HEK293 (cell line): ENCODE data around the gene WDR7.

Experiments used
- CTCF ChIA-PET: fragments of 350-600 bp; formaldehyde crosslinking; extraction: SDS; loops from one replicate; lab custom pipeline; 2021; ENCODE audit warnings: antibody characterized with exemption; lab: Yijun Ruan, JAX
- POLR2A ChIA-PET: fragments of 300-600 bp; formaldehyde crosslinking; extraction: SDS; loops from one replicate; lab custom pipeline; 2020; ENCODE audit warnings: antibody characterized with exemption, inconsistent platforms; lab: Yijun Ruan, JAX
- H3K27ac ChIP-seq: fragments of 200-500 bp; sonication (Bioruptor generic); 2 replicates; pipeline ENCODE4 v1.5.1; 2014; ENCODE audit warnings: low read depth, low read length, control low read depth, inconsistent platforms; ENCODE audit errors: extremely low read depth
- H3K36me3 ChIP-seq, 2 experiments: fragments of 200-500 bp in 1 of 2; sonication (Bioruptor generic) in 1 of 2; 1 replicate in 1 of 2; 2 replicates in 1 of 2; pipeline ENCODE4 v1.5.1; 2014 to 2017; ENCODE audit warnings: inconsistent platforms in 2 of 2, low read length in 2 of 2; ENCODE audit not compliant: control insufficient read depth in 2 of 2, insufficient read depth in 1 of 2
- H3K4me1 ChIP-seq: fragments of 200-500 bp; sonication (Bioruptor generic); 2 replicates; pipeline ENCODE4 v1.5.1; 2014; ENCODE audit warnings: mild to moderate bottlenecking, low read length, inconsistent platforms; ENCODE audit not compliant: control insufficient read depth, insufficient read depth
- H3K4me3 ChIP-seq: 2 replicates; pipeline ENCODE4 v1.5.1; 2011; ENCODE audit warnings: low read depth, mild to moderate bottlenecking, control low read depth, low read length, moderate library complexity
- H3K9me3 ChIP-seq: fragments of 200-500 bp; sonication (Bioruptor generic); 2 replicates; pipeline ENCODE4 v1.5.1; 2014; ENCODE audit warnings: low read depth, low read length, inconsistent platforms; ENCODE audit not compliant: control insufficient read depth, insufficient read depth
- CTCF ChIP-seq: fragments of 450-650 bp; formaldehyde crosslinking; IDR thresholded peaks from 2 replicates; pipeline ENCODE4 v1.5.1; 2016; ENCODE audit warnings: missing biosample characterization, missing genetic modification characterization
- FEZF1 ChIP-seq: fragments of 450-650 bp; formaldehyde crosslinking; IDR thresholded peaks from 2 replicates; pipeline ENCODE4 v1.5.1; 2016; ENCODE audit warnings: missing biosample characterization, missing genetic modification characterization
- GLIS1 ChIP-seq: fragments of 450-650 bp; formaldehyde crosslinking; IDR thresholded peaks from 2 replicates; pipeline ENCODE4 v1.5.1; 2016; ENCODE audit warnings: missing biosample characterization, missing genetic modification characterization
- GLIS2 ChIP-seq: fragments of 450-650 bp; formaldehyde crosslinking; IDR thresholded peaks from 2 replicates; pipeline ENCODE4 v1.5.1; 2016; ENCODE audit warnings: missing biosample characterization, missing genetic modification characterization
- KLF1 ChIP-seq: fragments of 450-650 bp; formaldehyde crosslinking; IDR thresholded peaks from 2 replicates; pipeline ENCODE4 v1.5.1; 2016; ENCODE audit warnings: missing biosample characterization, missing genetic modification characterization
- PRDM1 ChIP-seq: fragments of 450-650 bp; formaldehyde crosslinking; IDR thresholded peaks from 2 replicates; pipeline ENCODE4; 2016; ENCODE audit warnings: missing biosample characterization, missing genetic modification characterization
- YY2 ChIP-seq: fragments of 450-650 bp; formaldehyde crosslinking; IDR thresholded peaks from 2 replicates; pipeline ENCODE4 v1.5.1; 2016; ENCODE audit warnings: missing biosample characterization, missing genetic modification characterization
- ZFP41 ChIP-seq: fragments of 450-650 bp; formaldehyde crosslinking; IDR thresholded peaks from 2 replicates; pipeline ENCODE4 v1.5.1; 2016; ENCODE audit warnings: missing biosample characterization, missing genetic modification characterization, borderline replicate concordance
- ZNF121 ChIP-seq: fragments of 450-650 bp; formaldehyde crosslinking; IDR thresholded peaks from 2 replicates; pipeline ENCODE4 v1.5.1; 2016; ENCODE audit warnings: missing biosample characterization, missing genetic modification characterization
- ZNF132 ChIP-seq: fragments of 450-650 bp; formaldehyde crosslinking; IDR thresholded peaks from 2 replicates; pipeline ENCODE4 v1.5.1; 2017; ENCODE audit warnings: missing biosample characterization, missing genetic modification characterization, borderline replicate concordance
- ZNF362 ChIP-seq: fragments of 450-650 bp; formaldehyde crosslinking; IDR thresholded peaks from 2 replicates; pipeline ENCODE4 v1.5.1; 2016; ENCODE audit warnings: missing biosample characterization, missing genetic modification characterization
- ZNF529 ChIP-seq: fragments of 450-650 bp; formaldehyde crosslinking; IDR thresholded peaks from 2 replicates; pipeline ENCODE4 v1.5.1; 2017; ENCODE audit warnings: missing genetic modification characterization, missing biosample characterization; ENCODE audit not compliant: insufficient replicate concordance
- ZNF561 ChIP-seq: fragments of 450-650 bp; IDR thresholded peaks from 2 replicates; pipeline ENCODE4 v1.5.1; 2018; ENCODE audit warnings: missing biosample characterization, missing genetic modification characterization, borderline replicate concordance
- ZNF624 ChIP-seq: fragments of 450-650 bp; formaldehyde crosslinking; IDR thresholded peaks from 2 replicates; pipeline ENCODE4 v1.5.1; 2017; ENCODE audit warnings: missing biosample characterization, missing genetic modification characterization
- ZNF654 ChIP-seq: fragments of 450-650 bp; formaldehyde crosslinking; IDR thresholded peaks from 2 replicates; pipeline ENCODE4 v1.5.1; 2016; ENCODE audit warnings: low read depth, missing biosample characterization, missing genetic modification characterization
- ZNF747 ChIP-seq: fragments of 450-650 bp; formaldehyde crosslinking; IDR thresholded peaks from 2 replicates; pipeline ENCODE4 v1.5.1; 2016; ENCODE audit warnings: missing biosample characterization, missing genetic modification characterization
- ZNF837 ChIP-seq: fragments of 450-650 bp; formaldehyde crosslinking; IDR thresholded peaks from 2 replicates; pipeline ENCODE4 v1.5.1; 2016; ENCODE audit warnings: missing biosample characterization, missing genetic modification characterization
- ZSCAN18 ChIP-seq: fragments of 450-650 bp; formaldehyde crosslinking; IDR thresholded peaks from 2 replicates; pipeline ENCODE4 v1.5.1; 2016; ENCODE audit warnings: missing biosample characterization, missing genetic modification characterization
- TF ChIP-seq, protein P1 (sequence below): fragments of 450-650 bp; formaldehyde crosslinking; conservative IDR thresholded peaks from 2 replicates; pipeline ENCODE4 v1.5.1; 2016; ENCODE audit warnings: low read depth, missing biosample characterization, missing genetic modification characterization

Gene WDR7

DNA sequence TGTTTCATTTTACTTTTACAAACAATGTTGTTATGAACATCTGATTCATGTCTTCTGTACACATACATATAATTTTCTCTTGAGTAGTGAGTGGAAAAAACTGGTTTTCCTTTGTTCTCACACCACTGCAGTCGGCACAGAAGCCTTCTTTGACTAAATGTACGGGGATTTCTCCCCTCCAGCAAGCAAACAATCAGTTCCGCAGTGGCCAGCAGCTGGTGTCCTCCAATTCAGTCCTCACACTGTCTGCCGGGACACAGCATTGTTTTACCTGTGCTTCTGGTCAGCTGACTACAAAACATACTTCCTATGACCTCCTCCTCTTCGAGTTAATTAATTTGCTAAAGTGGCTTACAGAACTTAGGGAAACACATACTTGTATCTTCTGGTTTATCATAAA, 202.8 kb downstream of the WDR7 start:
- Histone ChIP-seq H3K9me3 (no peaks in the 10 kb centered on the region), H3K36me3 (no peaks in the 10 kb centered on the region), H3K4me3 (no peak overlapping the region), H3K27ac (no peak overlapping the region), H3K4me1 (no peaks in the 10 kb centered on the region)
- ChIA-PET POLR2A (no interaction called here), CTCF (interaction anchor here (0.7 kb wide), 1 partner anchor 106 kb away, joined by 3 read pairs; no protein-coding TSS in a partner anchor)
- no peak for TF ChIP-seq ZNF747
- TF ChIP-seq ZSCAN18 (tag by site-specific recombination) = no peak
- no peak for TF ChIP-seq GLIS1
- TF ChIP-seq ZNF837 (tag by site-specific recombination) = no peak
- TF ChIP-seq ZNF362 (tag by site-specific recombination) = no peak
- TF ChIP-seq YY2 (tag by site-specific recombination) = no peak
- no peak for TF ChIP-seq ZNF561 (tag by site-specific recombination)
- TF ChIP-seq ZNF624 (tag by site-specific recombination) = no peak

GRCh38 chr18:56861244-56861643, 210.1 kb downstream of the WDR7 start:
- ChIA-PET POLR2A (no interaction called here), CTCF (interaction anchor here (0.6 to 0.8 kb wide), 2 partner anchors 159 to 557 kb away, joined by 3 read pairs; no protein-coding TSS in a partner anchor)
- Histone ChIP-seq H3K4me3 (no peak overlapping the region), H3K4me1 (no peaks in the 10 kb centered on the region), H3K27ac (no peak overlapping the region), H3K9me3 (no peaks in the 10 kb centered on the region), H3K36me3 (no peaks in the 10 kb centered on the region)
- 0 out of 2 replicates have a peak, but pooled peaks have one; percentile 9 for TF ChIP-seq FEZF1 (tag by site-specific recombination)
- no peak for TF ChIP-seq GLIS2 (tag by site-specific recombination)

- no peaks in the 10 kb centered on the region for H3K9me3 ChIP-seq
- no peaks in the 10 kb centered on the region for H3K36me3 ChIP-seq
- CTCF ChIA-PET = interaction anchor here (0.6 to 2.5 kb wide), 31 partner anchors 10 to 691 kb away, joined by 3 to 17 read pairs (median 5); no protein-coding TSS in a partner anchor
- TF ChIP-seq ZNF529 = no peak
- TF ChIP-seq ZNF132 (tag by site-specific recombination) = no peak
- peak; percentile 43 for TF ChIP-seq ZNF654 (tag by site-specific recombination)
- no peak for TF ChIP-seq ZNF121 (tag by site-specific recombination)
- TF ChIP-seq, protein P1, sequence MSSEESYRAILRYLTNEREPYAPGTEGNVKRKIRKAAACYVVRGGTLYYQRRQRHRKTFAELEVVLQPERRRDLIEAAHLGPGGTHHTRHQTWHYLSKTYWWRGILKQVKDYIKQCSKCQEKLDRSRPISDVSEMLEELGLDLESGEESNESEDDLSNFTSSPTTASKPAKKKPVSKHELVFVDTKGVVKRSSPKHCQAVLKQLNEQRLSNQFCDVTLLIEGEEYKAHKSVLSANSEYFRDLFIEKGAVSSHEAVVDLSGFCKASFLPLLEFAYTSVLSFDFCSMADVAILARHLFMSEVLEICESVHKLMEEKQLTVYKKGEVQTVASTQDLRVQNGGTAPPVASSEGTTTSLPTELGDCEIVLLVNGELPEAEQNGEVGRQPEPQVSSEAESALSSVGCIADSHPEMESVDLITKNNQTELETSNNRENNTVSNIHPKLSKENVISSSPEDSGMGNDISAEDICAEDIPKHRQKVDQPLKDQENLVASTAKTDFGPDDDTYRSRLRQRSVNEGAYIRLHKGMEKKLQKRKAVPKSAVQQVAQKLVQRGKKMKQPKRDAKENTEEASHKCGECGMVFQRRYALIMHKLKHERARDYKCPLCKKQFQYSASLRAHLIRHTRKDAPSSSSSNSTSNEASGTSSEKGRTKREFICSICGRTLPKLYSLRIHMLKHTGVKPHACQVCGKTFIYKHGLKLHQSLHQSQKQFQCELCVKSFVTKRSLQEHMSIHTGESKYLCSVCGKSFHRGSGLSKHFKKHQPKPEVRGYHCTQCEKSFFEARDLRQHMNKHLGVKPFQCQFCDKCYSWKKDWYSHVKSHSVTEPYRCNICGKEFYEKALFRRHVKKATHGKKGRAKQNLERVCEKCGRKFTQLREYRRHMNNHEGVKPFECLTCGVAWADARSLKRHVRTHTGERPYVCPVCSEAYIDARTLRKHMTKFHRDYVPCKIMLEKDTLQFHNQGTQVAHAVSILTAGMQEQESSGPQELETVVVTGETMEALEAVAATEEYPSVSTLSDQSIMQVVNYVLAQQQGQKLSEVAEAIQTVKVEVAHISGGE (tag by site-specific recombination) = peak; percentile 64
- TF ChIP-seq CTCF (tag by site-specific recombination) = peak; percentile 41; the same call in 1 of the 2 replicates
- no peak for TF ChIP-seq KLF1 (tag by site-specific recombination)
- peak; percentile 71 for TF ChIP-seq PRDM1
- no peak for TF ChIP-seq ZFP41
- TF ChIP-seq, all 188 proteins: peak for 4
- H3K4me1 ChIP-seq = peaks cover 4% of the 10 kb centered on the region; the same call in 1 of the 2 replicates
- H3K4me3 ChIP-seq = no peak overlapping the region
- no peak overlapping the region for H3K27ac ChIP-seq
- POLR2A ChIA-PET = no interaction called here
These were observed 218.1 kb downstream of the WDR7 start for GRCh38 chr18:56869189-56869777.
